HEK293T (cell line): ENCODE data around the gene PLCL2.

ENCODE experiments used
- CTCF ChIA-PET: fragments of 350-600 bp; formaldehyde crosslinking; extraction: SDS; loops from one replicate; lab custom pipeline; 2021; ENCODE audit warnings: antibody characterized with exemption, inconsistent platforms; lab: Yijun Ruan, JAX
- POLR2A ChIA-PET: fragments of 350-600 bp; formaldehyde crosslinking; extraction: SDS; loops from one replicate; lab custom pipeline; 2020; ENCODE audit warnings: antibody characterized with exemption, inconsistent platforms; lab: Yijun Ruan, JAX
- DNase-seq: peaks from one replicate; pipeline ENCODE4 v3.0.0; 2012; ENCODE audit warnings: mixed read lengths; ENCODE audit errors: extremely low spot score
- ARNT ChIP-seq: fragments of 450-650 bp; IDR thresholded peaks from 2 replicates; pipeline ENCODE4 v1.6.1; 2017; ENCODE audit warnings: mild to moderate bottlenecking
- BHLHE40 ChIP-seq: fragments of 450-650 bp; IDR thresholded peaks from 2 replicates; pipeline ENCODE4 v1.6.1; 2016; ENCODE audit warnings: mild to moderate bottlenecking, moderate library complexity, borderline replicate concordance
- CTBP1 ChIP-seq: fragments of 450-650 bp; IDR thresholded peaks from 2 replicates; pipeline ENCODE4 v1.6.1; 2016; ENCODE audit warnings: borderline replicate concordance
- ELF4 ChIP-seq: fragments of 450-650 bp; IDR thresholded peaks from 2 replicates; pipeline ENCODE4 v1.6.1; 2017; ENCODE audit warnings: antibody characterized with exemption
- FOXA1 ChIP-seq: fragments of 450-650 bp; IDR thresholded peaks from 2 replicates; pipeline ENCODE4 v1.6.1; 2016; ENCODE audit warnings: mild to moderate bottlenecking
- FOXK2 ChIP-seq: fragments of 450-650 bp; IDR thresholded peaks from 2 replicates; pipeline ENCODE4 v1.6.1; 2016; ENCODE audit warnings: mild to moderate bottlenecking
- FOXM1 ChIP-seq: fragments of 450-650 bp; IDR thresholded peaks from 2 replicates; pipeline ENCODE4 v1.6.1; 2017; ENCODE audit warnings: mild to moderate bottlenecking, borderline replicate concordance
- HDGF ChIP-seq: fragments of 450-650 bp; IDR thresholded peaks from 2 replicates; pipeline ENCODE4 v1.6.1; 2017; ENCODE audit warnings: antibody characterized with exemption, borderline replicate concordance
- L3MBTL2 ChIP-seq: fragments of 450-650 bp; conservative IDR thresholded peaks from 2 replicates; pipeline ENCODE4 v1.6.1; 2016; ENCODE audit warnings: mild to moderate bottlenecking
- LEF1 ChIP-seq: fragments of 450-650 bp; IDR thresholded peaks from 2 replicates; pipeline ENCODE4 v1.6.1; 2017; ENCODE audit warnings: mild to moderate bottlenecking, borderline replicate concordance
- NFRKB ChIP-seq: fragments of 450-650 bp; IDR thresholded peaks from 2 replicates; pipeline ENCODE4 v1.6.1; 2016; ENCODE audit warnings: mild to moderate bottlenecking, moderate library complexity
- PKNOX1 ChIP-seq: fragments of 450-650 bp; IDR thresholded peaks from 2 replicates; pipeline ENCODE4 v1.6.1; 2016
- SP1 ChIP-seq: fragments of 450-650 bp; IDR thresholded peaks from 2 replicates; pipeline ENCODE4 v1.6.1; 2017
- SUZ12 ChIP-seq: fragments of 450-650 bp; IDR thresholded peaks from 2 replicates; pipeline ENCODE4 v1.6.1; 2016; ENCODE audit warnings: mild to moderate bottlenecking
- TARDBP ChIP-seq: fragments of 450-650 bp; IDR thresholded peaks from 2 replicates; pipeline ENCODE4 v1.6.1; 2016
- ZNF384 ChIP-seq: fragments of 450-650 bp; IDR thresholded peaks from 2 replicates; pipeline ENCODE4 v1.6.1; 2016

Gene PLCL2

GRCh38 chr3:16937326-16937845 is 52.6 kb downstream of the PLCL2 start:
- TF ChIP-seq BHLHE40 (no peak), SUZ12 (no peak), CTBP1 (no peak), FOXK2 (no peak), ELF4 (no peak), ARNT (no peak), TARDBP (no peak), SP1 (no peak), L3MBTL2 (no peak), PKNOX1 (no peak), HDGF (no peak), ZNF384 (no peak), FOXM1 (no peak), LEF1 (no peak), FOXA1 (no peak), NFRKB (no peak)
- DNase-seq: no peak
- POLR2A ChIA-PET: no interaction called here
- CTCF ChIA-PET: no interaction called here

- no peak for TF ChIP-seq SP1
- ChIA-PET CTCF (interaction anchor here (0.7 kb wide), 1 partner anchor 217 kb away, joined by 3 read pairs; no protein-coding TSS in a partner anchor), POLR2A (no interaction called here)
- no peak for DNase-seq
Observed at GRCh38 chr3:16940769-16941700, 56.3 kb downstream of the PLCL2 start.

GRCh38 chr3:16942955-16943354 is 58.2 kb downstream of the PLCL2 start:
- DNase-seq: no peak
- POLR2A ChIA-PET: interaction anchor here (1.2 kb wide), 1 partner anchor 59 kb away, joined by 3 read pairs; no protein-coding TSS in a partner anchor
- CTCF ChIA-PET: no interaction called here
- TF ChIP-seq L3MBTL2 (no peak), FOXK2 (no peak), BHLHE40 (no peak), ELF4 (no peak), LEF1 (no peak), HDGF (no peak), PKNOX1 (no peak), ZNF384 (no peak), TARDBP (no peak), SP1 (no peak), SUZ12 (no peak), CTBP1 (no peak), ARNT (no peak), FOXA1 (no peak)

- DNase-seq: no peak
- CTCF ChIA-PET: no interaction called here
- TF ChIP-seq FOXK2 (no peak), LEF1 (no peak), ARNT (no peak), FOXA1 (no peak), ELF4 (no peak), ZNF384 (no peak)
- POLR2A ChIA-PET: interaction anchor here (1.2 kb wide), 1 partner anchor 60 kb away, joined by 3 read pairs; no protein-coding TSS in a partner anchor
Observed at GRCh38 chr3:16943857-16944256, 59.1 kb downstream of the PLCL2 start.

GRCh38 chr3:16944356-16944755 is 59.6 kb downstream of the PLCL2 start:
- DNase-seq: no peak
- CTCF ChIA-PET: no interaction called here
- TF ChIP-seq BHLHE40 (no peak), NFRKB (no peak), PKNOX1 (no peak), ELF4 (no peak), FOXM1 (no peak), CTBP1 (no peak), TARDBP (no peak), FOXK2 (no peak), SP1 (no peak), LEF1 (no peak), ZNF384 (no peak), SUZ12 (no peak), ARNT (no peak), HDGF (no peak), L3MBTL2 (no peak), FOXA1 (no peak)
- POLR2A ChIA-PET: no interaction called here

GRCh38 chr3:16945330-16945729 is 60.6 kb downstream of the PLCL2 start:
- ChIA-PET POLR2A (no interaction called here), CTCF (no interaction called here)
- DNase-seq: no peak
- TF ChIP-seq ARNT (no peak), ELF4 (no peak), BHLHE40 (no peak), CTBP1 (no peak), NFRKB (no peak), PKNOX1 (no peak), HDGF (no peak), ZNF384 (no peak), FOXK2 (no peak), L3MBTL2 (no peak), FOXA1 (no peak), FOXM1 (no peak), TARDBP (no peak)
